Esophagus squamous epithelium (tissue), 4 donors: ENCODE measurements around the gene LYSET.

Experiments
- POLR2A ChIP-seq, 4 donors: fragments of 450-650 bp; IDR thresholded peaks; one replicate each; pipeline ENCODE4 v1.6.1; 2017; ENCODE audit warnings: antibody characterized with exemption in 4 of 4, mild to moderate bottlenecking in 4 of 4, moderate library complexity in 3 of 4
- TF ChIP-seq, protein P1 (sequence below), 6 experiments: fragments of 450-650 bp in 4 of 6; fragments of 200-600 bp in 2 of 6; sonication (generic) in 2 of 6; IDR thresholded peaks; one replicate each; pipeline ENCODE4 v1.5.1; 2016 to 2019; ENCODE audit warnings: antibody characterized with exemption in 6 of 6, mild to moderate bottlenecking in 4 of 6, moderate library complexity in 4 of 6

- TF ChIP-seq, protein P1, sequence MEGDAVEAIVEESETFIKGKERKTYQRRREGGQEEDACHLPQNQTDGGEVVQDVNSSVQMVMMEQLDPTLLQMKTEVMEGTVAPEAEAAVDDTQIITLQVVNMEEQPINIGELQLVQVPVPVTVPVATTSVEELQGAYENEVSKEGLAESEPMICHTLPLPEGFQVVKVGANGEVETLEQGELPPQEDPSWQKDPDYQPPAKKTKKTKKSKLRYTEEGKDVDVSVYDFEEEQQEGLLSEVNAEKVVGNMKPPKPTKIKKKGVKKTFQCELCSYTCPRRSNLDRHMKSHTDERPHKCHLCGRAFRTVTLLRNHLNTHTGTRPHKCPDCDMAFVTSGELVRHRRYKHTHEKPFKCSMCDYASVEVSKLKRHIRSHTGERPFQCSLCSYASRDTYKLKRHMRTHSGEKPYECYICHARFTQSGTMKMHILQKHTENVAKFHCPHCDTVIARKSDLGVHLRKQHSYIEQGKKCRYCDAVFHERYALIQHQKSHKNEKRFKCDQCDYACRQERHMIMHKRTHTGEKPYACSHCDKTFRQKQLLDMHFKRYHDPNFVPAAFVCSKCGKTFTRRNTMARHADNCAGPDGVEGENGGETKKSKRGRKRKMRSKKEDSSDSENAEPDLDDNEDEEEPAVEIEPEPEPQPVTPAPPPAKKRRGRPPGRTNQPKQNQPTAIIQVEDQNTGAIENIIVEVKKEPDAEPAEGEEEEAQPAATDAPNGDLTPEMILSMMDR (IDR thresholded peaks at IDR 0.05) = no peak
- TF ChIP-seq POLR2A (IDR thresholded peaks at IDR 0.05) = no peak
These were observed 11.1 kb upstream of the LYSET start for GRCh38 chr14:93173943-93174395.
